Chondrocyte (in vitro differentiated cells): ENCODE data around the gene C19orf38. TPM values are rescaled to one million over a fixed set of nuclear protein-coding genes. Genes with fewer than 3 reads are reported as not detected.
A peak's percentile ranks its signal among the peaks of the same experiment; 100 is the strongest.

Source experiments
- DNase-seq: peaks from one replicate; pipeline ENCODE4 v3.0.0; 2021; ENCODE audit warnings: mixed read lengths, low spot score
- H3K27ac Mint-ChIP-seq: one replicate; pipeline ENCODE4 v1.8.0; 2021; ENCODE audit warnings: mild to moderate bottlenecking, moderate library complexity, mixed read lengths; ENCODE audit not compliant: unreplicated experiment
- H3K27me3 Mint-ChIP-seq: 2 replicates; pipeline ENCODE4 v1.8.0; 2021; ENCODE audit warnings: low read depth, mixed read lengths
- H3K36me3 Mint-ChIP-seq: 2 replicates; pipeline ENCODE4 v1.8.0; 2021; ENCODE audit warnings: low read depth, mixed read lengths
- H3K4me1 Mint-ChIP-seq: 2 replicates; pipeline ENCODE4 v1.8.0; 2021; ENCODE audit warnings: low read depth, mild to moderate bottlenecking, mixed read lengths
- H3K4me3 Mint-ChIP-seq: one replicate; pipeline ENCODE4 v1.8.0; 2021; ENCODE audit warnings: mild to moderate bottlenecking, moderate library complexity, mixed read lengths; ENCODE audit not compliant: unreplicated experiment
- H3K9me3 Mint-ChIP-seq: 2 replicates; pipeline ENCODE4 v1.8.0; 2021; ENCODE audit warnings: low read depth, mixed read lengths
- total RNA-seq: library from RNA; stranded (reverse); gene quantifications from 3 replicates; pipeline ENCODE4 v1.2.1, GENCODE V29; 2021
- TF ChIP-seq, protein P1 (sequence below): fragments of 200-600 bp; sonication (generic); IDR thresholded peaks from 2 replicates; pipeline ENCODE4 v1.5.0; 2021; ENCODE audit warnings: antibody characterized with exemption, mild to moderate bottlenecking, moderate library complexity

The C19orf38 gene
- total RNA-seq, 1 donor from 2014 or later = 0.30 TPM

GRCh38 chr19:10817291-10818038 lies 30.8 kb upstream of the C19orf38 start:
- H3K27me3 Mint-ChIP-seq = no peaks in the 10 kb centered on the region
- DNase-seq = no peak
- TF ChIP-seq, protein P1, sequence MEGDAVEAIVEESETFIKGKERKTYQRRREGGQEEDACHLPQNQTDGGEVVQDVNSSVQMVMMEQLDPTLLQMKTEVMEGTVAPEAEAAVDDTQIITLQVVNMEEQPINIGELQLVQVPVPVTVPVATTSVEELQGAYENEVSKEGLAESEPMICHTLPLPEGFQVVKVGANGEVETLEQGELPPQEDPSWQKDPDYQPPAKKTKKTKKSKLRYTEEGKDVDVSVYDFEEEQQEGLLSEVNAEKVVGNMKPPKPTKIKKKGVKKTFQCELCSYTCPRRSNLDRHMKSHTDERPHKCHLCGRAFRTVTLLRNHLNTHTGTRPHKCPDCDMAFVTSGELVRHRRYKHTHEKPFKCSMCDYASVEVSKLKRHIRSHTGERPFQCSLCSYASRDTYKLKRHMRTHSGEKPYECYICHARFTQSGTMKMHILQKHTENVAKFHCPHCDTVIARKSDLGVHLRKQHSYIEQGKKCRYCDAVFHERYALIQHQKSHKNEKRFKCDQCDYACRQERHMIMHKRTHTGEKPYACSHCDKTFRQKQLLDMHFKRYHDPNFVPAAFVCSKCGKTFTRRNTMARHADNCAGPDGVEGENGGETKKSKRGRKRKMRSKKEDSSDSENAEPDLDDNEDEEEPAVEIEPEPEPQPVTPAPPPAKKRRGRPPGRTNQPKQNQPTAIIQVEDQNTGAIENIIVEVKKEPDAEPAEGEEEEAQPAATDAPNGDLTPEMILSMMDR = no peak
- H3K4me1 Mint-ChIP-seq = peaks cover 43% of the 10 kb centered on the region
- peaks cover 21% of the 10 kb centered on the region for H3K36me3 Mint-ChIP-seq
- H3K4me3 Mint-ChIP-seq = peak overlapping the region; percentile 82
- H3K9me3 Mint-ChIP-seq = no peaks in the 10 kb centered on the region
- H3K27ac Mint-ChIP-seq = peak overlapping the region; percentile 100

DNA sequence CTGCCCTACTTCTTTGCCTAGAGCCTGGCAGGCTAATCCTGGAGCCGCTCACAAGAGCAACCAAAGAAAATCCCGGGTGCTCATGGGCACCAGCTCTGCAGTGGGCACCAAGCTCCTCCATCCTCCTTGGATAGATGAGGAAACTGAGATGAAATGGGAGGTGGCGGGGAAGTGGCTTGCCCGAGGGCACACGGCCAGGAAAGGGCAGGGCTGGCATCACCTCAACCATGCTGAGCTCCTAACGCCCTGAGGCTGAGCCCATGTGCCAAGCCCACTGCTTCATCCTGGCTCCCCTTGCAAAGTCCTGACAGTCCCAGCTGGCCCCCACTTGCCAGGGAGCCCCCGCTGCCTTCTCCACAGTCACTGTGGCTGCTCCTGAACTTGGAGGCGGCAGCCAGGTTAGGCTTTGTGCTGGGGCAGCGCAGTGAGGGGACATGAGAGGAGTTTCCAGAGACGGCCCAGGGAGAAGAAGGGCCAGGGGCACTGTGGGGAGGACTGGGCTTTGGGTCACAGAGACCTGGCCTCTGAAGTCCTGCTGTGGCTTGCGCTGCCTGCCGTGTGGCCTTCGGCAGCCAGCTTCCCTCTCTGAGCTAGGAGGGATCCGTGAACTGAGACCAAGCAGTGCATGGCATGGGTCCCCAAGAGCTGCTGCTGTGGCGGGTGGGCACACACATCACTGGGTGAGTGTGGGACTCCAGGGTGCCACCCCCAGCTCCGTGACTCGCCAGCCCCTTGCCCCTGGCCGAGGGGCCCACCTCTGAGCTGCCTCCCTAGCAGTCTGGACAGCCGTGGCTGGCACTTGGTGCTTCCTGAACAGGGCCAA lies 29.7 kb upstream of the C19orf38 start:
- Mint-ChIP-seq H3K27me3 (no peaks in the 10 kb centered on the region), H3K27ac (peak overlapping the region; percentile 100), H3K4me3 (peak overlapping the region; percentile 47), H3K9me3 (no peaks in the 10 kb centered on the region), H3K4me1 (peaks cover 33% of the 10 kb centered on the region), H3K36me3 (peaks cover 18% of the 10 kb centered on the region)
- DNase-seq = no peak
- TF ChIP-seq, protein P1 = no peak

DNA sequence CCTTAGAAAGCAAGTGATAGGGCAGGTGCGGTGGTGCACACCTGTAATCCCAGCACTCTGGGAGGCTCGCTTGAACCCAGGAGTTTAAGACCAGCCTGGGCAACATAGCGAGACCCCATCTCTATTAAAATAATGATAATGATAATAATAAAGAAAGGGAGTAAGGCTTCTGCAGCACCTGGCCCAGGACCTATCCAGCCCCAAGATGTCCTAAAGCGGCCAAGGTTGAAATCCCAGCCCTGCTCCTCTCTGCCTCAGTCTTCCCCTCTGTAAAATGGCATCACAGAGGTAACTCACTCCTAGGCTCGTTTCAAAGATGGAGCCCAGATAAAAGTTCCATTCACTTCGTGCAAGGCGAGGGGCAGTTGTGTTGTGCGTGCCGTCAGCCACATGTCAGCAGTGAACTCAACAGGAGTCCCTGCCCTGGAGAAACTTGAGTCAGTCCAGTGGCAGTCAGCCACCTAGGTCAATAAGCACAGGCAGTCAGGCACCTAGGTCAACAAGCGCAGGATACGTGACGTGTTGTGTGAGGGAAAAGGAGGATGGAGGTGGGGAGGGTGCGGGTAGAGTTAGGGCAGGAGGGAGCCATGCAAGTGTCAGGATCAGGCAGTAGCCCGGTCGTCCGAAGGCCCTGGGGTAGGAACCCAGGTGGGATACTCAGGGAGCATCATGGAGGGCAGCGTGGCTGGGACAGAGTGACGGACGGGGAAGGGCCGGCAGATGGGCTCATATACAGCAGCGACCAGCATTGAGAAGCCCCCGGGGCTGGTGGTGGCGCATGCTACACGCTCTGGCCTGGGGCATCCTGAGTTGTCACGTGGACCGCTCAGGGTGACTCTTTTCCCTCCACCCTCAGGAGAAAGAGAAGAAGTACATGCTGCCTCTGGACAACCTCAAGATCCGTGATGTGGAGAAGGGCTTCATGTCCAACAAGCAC lies 28.8 kb upstream of the C19orf38 start:
- Mint-ChIP-seq H3K27ac (peak overlapping the region; percentile 50), H3K27me3 (no peaks in the 10 kb centered on the region), H3K9me3 (no peaks in the 10 kb centered on the region), H3K4me1 (peaks cover 31% of the 10 kb centered on the region), H3K36me3 (peaks cover 25% of the 10 kb centered on the region), H3K4me3 (no peak overlapping the region)
- TF ChIP-seq, protein P1 = no peak
- no peak for DNase-seq

DNA sequence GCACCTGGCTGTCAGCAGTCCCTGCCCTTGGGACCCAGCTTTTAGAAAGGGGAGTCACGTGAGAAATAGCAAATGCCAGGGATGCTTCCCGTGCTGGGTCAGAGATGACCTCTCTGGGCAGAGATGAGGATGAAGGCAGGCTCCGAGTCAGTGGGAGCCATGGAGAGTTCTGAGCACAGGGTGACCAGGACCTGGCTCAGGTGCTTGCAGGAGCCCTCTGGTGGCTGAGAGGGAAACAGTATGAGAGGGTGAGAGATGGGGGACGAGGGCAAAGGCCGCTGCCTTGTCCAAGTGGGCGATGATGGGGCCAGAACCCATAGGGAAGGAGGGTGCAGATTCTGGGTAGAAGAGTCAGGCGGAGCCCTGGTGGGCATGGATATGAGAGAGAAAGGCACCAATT lies 28.0 kb upstream of the C19orf38 start:
- H3K4me3 Mint-ChIP-seq = no peak overlapping the region
- peak overlapping the region; percentile 1 for H3K27ac Mint-ChIP-seq
- peaks cover 24% of the 10 kb centered on the region for H3K4me1 Mint-ChIP-seq
- no peaks in the 10 kb centered on the region for H3K27me3 Mint-ChIP-seq
- peaks cover 24% of the 10 kb centered on the region for H3K36me3 Mint-ChIP-seq
- no peaks in the 10 kb centered on the region for H3K9me3 Mint-ChIP-seq
- TF ChIP-seq, protein P1 = peak; percentile 62
- no peak for DNase-seq

DNA sequence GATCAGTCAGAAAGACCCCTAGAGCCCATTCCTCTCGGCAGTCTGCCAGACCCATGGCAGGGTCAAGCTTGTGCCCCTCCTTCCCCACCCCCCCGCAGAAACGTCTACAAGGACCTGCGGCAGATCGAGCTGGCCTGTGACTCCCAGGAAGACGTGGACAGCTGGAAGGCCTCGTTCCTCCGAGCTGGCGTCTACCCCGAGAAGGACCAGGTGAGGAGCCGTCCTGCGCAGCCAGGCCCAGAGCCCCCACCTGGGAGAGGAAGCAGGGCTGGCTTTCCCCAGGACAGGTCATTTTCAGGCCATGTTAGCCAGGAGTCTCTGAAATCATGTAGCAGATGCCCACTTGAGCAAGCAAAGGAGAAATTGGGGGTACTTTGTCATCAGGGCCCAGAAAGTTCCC lies 24.5 kb upstream of the C19orf38 start:
- Mint-ChIP-seq H3K27me3 (no peaks in the 10 kb centered on the region), H3K27ac (no peak overlapping the region), H3K4me3 (no peak overlapping the region), H3K36me3 (peaks cover 27% of the 10 kb centered on the region), H3K9me3 (no peaks in the 10 kb centered on the region), H3K4me1 (no peaks in the 10 kb centered on the region)
- no peak for DNase-seq
- TF ChIP-seq, protein P1 = no peak
